Ishikawa (cell line): ENCODE measurements around the gene OR11H6.

Source experiments
- CEBPB ChIP-seq: IDR thresholded peaks from 2 replicates; pipeline ENCODE4 v1.6.1; 2012
- CREB1 ChIP-seq: IDR thresholded peaks from 2 replicates; pipeline ENCODE4 v1.6.1; 2012; ENCODE audit warnings: low read depth
- EGR1 ChIP-seq: IDR thresholded peaks from 2 replicates; pipeline ENCODE4 v1.6.1; 2012
- EP300 ChIP-seq: IDR thresholded peaks from 2 replicates; pipeline ENCODE4 v1.6.1; 2012; ENCODE audit warnings: borderline replicate concordance
- FOXM1 ChIP-seq: IDR thresholded peaks from 2 replicates; pipeline ENCODE4 v1.6.1; 2012; ENCODE audit warnings: low read depth, borderline replicate concordance
- NFIC ChIP-seq: IDR thresholded peaks from 2 replicates; pipeline ENCODE4 v1.6.1; 2012
- RAD21 ChIP-seq: IDR thresholded peaks from 2 replicates; pipeline ENCODE4 v1.6.1; 2012; ENCODE audit warnings: low read depth
- TAF1 ChIP-seq: IDR thresholded peaks from 2 replicates; pipeline ENCODE4 v1.6.1; 2012; ENCODE audit warnings: low read depth, mild to moderate bottlenecking
- TCF12 ChIP-seq: IDR thresholded peaks from 2 replicates; pipeline ENCODE4 v1.6.1; 2012; ENCODE audit warnings: low read depth
- TEAD4 ChIP-seq: IDR thresholded peaks from 2 replicates; pipeline ENCODE4 v1.6.1; 2012
- YY1 ChIP-seq: IDR thresholded peaks from 2 replicates; pipeline ENCODE4 v1.6.1; 2012; ENCODE audit warnings: low read depth
- ZBTB7A ChIP-seq: IDR thresholded peaks from 2 replicates; pipeline ENCODE4 v1.6.1; 2012; ENCODE audit warnings: low read depth
- TF ChIP-seq, protein P1 (sequence below): IDR thresholded peaks from 2 replicates; pipeline ENCODE4 v1.6.1; 2012; ENCODE audit warnings: low read depth, mild to moderate bottlenecking
- TF ChIP-seq, protein P2 (sequence below): IDR thresholded peaks from 2 replicates; pipeline ENCODE4 v1.6.1; 2012
- TF ChIP-seq, protein P3 (sequence below): IDR thresholded peaks from 2 replicates; pipeline ENCODE4 v1.6.1; 2012

The OR11H6 gene

DNA sequence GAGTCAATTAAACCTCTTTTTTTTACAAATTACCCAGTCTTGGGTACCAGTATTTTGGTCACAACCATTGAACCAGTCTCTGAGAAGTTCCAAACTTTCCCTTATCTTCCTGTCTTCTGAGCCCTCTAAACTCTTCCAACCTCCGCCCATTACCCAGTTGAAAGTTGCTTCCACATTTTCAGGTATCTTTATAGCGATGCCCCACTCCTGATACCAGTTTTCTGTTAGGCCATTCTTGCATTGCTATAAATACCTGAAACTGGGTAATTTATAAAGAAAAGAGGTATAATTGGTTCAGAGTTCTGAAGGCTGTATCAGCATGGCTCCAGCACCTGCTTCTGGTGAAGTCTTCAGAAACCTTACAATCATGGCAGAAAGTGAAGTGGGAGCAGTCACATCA, 50.6 kb downstream of the OR11H6 start:
- TF ChIP-seq, protein P1, sequence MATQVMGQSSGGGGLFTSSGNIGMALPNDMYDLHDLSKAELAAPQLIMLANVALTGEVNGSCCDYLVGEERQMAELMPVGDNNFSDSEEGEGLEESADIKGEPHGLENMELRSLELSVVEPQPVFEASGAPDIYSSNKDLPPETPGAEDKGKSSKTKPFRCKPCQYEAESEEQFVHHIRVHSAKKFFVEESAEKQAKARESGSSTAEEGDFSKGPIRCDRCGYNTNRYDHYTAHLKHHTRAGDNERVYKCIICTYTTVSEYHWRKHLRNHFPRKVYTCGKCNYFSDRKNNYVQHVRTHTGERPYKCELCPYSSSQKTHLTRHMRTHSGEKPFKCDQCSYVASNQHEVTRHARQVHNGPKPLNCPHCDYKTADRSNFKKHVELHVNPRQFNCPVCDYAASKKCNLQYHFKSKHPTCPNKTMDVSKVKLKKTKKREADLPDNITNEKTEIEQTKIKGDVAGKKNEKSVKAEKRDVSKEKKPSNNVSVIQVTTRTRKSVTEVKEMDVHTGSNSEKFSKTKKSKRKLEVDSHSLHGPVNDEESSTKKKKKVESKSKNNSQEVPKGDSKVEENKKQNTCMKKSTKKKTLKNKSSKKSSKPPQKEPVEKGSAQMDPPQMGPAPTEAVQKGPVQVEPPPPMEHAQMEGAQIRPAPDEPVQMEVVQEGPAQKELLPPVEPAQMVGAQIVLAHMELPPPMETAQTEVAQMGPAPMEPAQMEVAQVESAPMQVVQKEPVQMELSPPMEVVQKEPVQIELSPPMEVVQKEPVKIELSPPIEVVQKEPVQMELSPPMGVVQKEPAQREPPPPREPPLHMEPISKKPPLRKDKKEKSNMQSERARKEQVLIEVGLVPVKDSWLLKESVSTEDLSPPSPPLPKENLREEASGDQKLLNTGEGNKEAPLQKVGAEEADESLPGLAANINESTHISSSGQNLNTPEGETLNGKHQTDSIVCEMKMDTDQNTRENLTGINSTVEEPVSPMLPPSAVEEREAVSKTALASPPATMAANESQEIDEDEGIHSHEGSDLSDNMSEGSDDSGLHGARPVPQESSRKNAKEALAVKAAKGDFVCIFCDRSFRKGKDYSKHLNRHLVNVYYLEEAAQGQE: no peak
- TF ChIP-seq CREB1 (no peak), EP300 (no peak), EGR1 (no peak), NFIC (no peak), TCF12 (no peak), TAF1 (no peak), RAD21 (no peak), FOXM1 (no peak), YY1 (no peak), CEBPB (no peak), TEAD4 (no peak), ZBTB7A (no peak)
- TF ChIP-seq, protein P2, sequence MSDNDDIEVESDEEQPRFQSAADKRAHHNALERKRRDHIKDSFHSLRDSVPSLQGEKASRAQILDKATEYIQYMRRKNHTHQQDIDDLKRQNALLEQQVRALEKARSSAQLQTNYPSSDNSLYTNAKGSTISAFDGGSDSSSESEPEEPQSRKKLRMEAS: no peak
- TF ChIP-seq, protein P3, sequence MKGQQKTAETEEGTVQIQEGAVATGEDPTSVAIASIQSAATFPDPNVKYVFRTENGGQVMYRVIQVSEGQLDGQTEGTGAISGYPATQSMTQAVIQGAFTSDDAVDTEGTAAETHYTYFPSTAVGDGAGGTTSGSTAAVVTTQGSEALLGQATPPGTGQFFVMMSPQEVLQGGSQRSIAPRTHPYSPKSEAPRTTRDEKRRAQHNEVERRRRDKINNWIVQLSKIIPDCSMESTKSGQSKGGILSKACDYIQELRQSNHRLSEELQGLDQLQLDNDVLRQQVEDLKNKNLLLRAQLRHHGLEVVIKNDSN: no peak
